A673 (cell line): Measurements from ENCODE around the gene NES.

Source experiments
- EZH2 ChIP-seq: fragments of 200-600 bp; sonication (generic); IDR thresholded peaks from 2 replicates; pipeline ENCODE4 v1.6.1; 2017; ENCODE audit warnings: borderline replicate concordance, low read depth, mild to moderate bottlenecking, mixed read lengths, antibody characterized with exemption, low read length; ENCODE audit not compliant: poor library complexity, severe bottlenecking
- TF ChIP-seq, protein P1 (sequence below): fragments of 300-800, 200-600 bp; sonication (generic); conservative IDR thresholded peaks from 2 replicates; pipeline ENCODE4 v1.5.1; 2017; ENCODE audit warnings: low read depth, mild to moderate bottlenecking, antibody characterized with exemption, low read length, moderate library complexity, mixed read lengths

DNA sequence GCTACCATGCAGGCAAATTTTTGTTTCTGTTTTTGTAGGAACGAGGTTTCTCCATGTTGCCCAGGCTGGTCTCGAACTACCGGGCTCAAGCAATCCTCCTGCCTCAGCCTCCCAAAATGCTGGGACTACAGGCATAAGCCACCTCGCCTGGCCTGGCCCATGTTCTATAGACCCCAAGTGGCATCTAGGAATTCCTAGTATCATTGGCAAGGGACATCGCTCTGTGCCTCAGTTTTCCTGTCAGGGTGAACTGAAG, 14.5 kb downstream of the NES start:
- no peak for TF ChIP-seq EZH2
- TF ChIP-seq, protein P1, sequence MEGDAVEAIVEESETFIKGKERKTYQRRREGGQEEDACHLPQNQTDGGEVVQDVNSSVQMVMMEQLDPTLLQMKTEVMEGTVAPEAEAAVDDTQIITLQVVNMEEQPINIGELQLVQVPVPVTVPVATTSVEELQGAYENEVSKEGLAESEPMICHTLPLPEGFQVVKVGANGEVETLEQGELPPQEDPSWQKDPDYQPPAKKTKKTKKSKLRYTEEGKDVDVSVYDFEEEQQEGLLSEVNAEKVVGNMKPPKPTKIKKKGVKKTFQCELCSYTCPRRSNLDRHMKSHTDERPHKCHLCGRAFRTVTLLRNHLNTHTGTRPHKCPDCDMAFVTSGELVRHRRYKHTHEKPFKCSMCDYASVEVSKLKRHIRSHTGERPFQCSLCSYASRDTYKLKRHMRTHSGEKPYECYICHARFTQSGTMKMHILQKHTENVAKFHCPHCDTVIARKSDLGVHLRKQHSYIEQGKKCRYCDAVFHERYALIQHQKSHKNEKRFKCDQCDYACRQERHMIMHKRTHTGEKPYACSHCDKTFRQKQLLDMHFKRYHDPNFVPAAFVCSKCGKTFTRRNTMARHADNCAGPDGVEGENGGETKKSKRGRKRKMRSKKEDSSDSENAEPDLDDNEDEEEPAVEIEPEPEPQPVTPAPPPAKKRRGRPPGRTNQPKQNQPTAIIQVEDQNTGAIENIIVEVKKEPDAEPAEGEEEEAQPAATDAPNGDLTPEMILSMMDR: no peak
